ENCODE data around the gene SNRPD3.

The SNRPD3 gene
- total RNA-seq: 28.2 to 86.4 (median 64.0) reads per million in 9 experiments

GRCh38 chr22:24555165-24556039 lies at the start of gene SNRPD3:
Gene SNRPD3 (plus strand): TSS chr22:24555999. CDS start chr22:24557675, 1,676 bp downstream.
- ATAC-seq (replicated peaks): peak; percentile 83
- H3K9me3 Mint-ChIP-seq: no peaks in the 10 kb centered on the region
- H3K36me3 Mint-ChIP-seq (ENCODE audit: insufficient read depth): peaks cover 41% of the 10 kb centered on the region
- H3K27me3 Mint-ChIP-seq: no peaks in the 10 kb centered on the region
- peak within 1 kb of the TSS; percentile 95 to 99 for H3K27ac Mint-ChIP-seq
- peak within 1 kb of the TSS; percentile 98 to 99 for H3K4me3 Mint-ChIP-seq
- peaks cover 53 to 65% of the 10 kb centered on the region in 2 donors for H3K4me1 Mint-ChIP-seq (ENCODE audit: low read depth in 2 of 2)
- peak; percentile 94 to 96 (median 95) for DNase-seq

- Mint-ChIP-seq H3K4me3 (no peak overlapping the region), H3K9me3 (no peaks in the 10 kb centered on the region), H3K4me1 (ENCODE audit: low read depth in 2 of 2) (peaks cover 3 to 10% of the 10 kb centered on the region in 2 donors), H3K27me3 (no peaks in the 10 kb centered on the region), H3K27ac (peak overlapping the region in 1 of 2 donors; percentile 33), H3K36me3 (ENCODE audit: insufficient read depth) (no peaks in the 10 kb centered on the region)
- DNase-seq (no peak), ATAC-seq (replicated peaks) (no peak)
Measured at GRCh38 chr22:24506802-24507438, 48.9 kb upstream of the SNRPD3 start.

GRCh38 chr22:24507716-24508115 lies 48.1 kb upstream of the SNRPD3 start:
- H3K27ac Mint-ChIP-seq: no peak overlapping the region
- peaks cover 3 to 13% of the 10 kb centered on the region in 2 donors for H3K4me1 Mint-ChIP-seq (ENCODE audit: low read depth in 2 of 2)
- no peak for ATAC-seq (replicated peaks)
- H3K36me3 Mint-ChIP-seq (ENCODE audit: insufficient read depth): no peaks in the 10 kb centered on the region
- DNase-seq: no peak
- no peaks in the 10 kb centered on the region for H3K9me3 Mint-ChIP-seq
- no peaks in the 10 kb centered on the region for H3K27me3 Mint-ChIP-seq
- H3K4me3 Mint-ChIP-seq: no peak overlapping the region

- no peak overlapping the region for H3K27ac Mint-ChIP-seq
- no peaks in the 10 kb centered on the region for H3K27me3 Mint-ChIP-seq
- H3K4me1 Mint-ChIP-seq (ENCODE audit: low read depth in 2 of 2): peaks cover 0 to 10% of the 10 kb centered on the region in 2 donors
- peaks cover 3% of the 10 kb centered on the region for H3K36me3 Mint-ChIP-seq (ENCODE audit: insufficient read depth)
- no peaks in the 10 kb centered on the region for H3K9me3 Mint-ChIP-seq
- H3K4me3 Mint-ChIP-seq: no peak overlapping the region
- DNase-seq (no peak), ATAC-seq (replicated peaks) (peak; percentile 31)
Measured at GRCh38 chr22:24510637-24511625, 44.9 kb upstream of the SNRPD3 start.

GRCh38 chr22:24512043-24512442 lies 43.8 kb upstream of the SNRPD3 start:
- DNase-seq (no peak), ATAC-seq (replicated peaks) (no peak)
- peaks cover 0 to 10% of the 10 kb centered on the region in 2 donors for H3K4me1 Mint-ChIP-seq (ENCODE audit: low read depth in 2 of 2)
- H3K9me3 Mint-ChIP-seq: no peaks in the 10 kb centered on the region
- H3K27ac Mint-ChIP-seq: no peak overlapping the region
- H3K4me3 Mint-ChIP-seq: no peak overlapping the region
- no peaks in the 10 kb centered on the region for H3K27me3 Mint-ChIP-seq
- peaks cover 3% of the 10 kb centered on the region for H3K36me3 Mint-ChIP-seq (ENCODE audit: insufficient read depth)

- peaks cover 0 to 10% of the 10 kb centered on the region in 2 donors for H3K4me1 Mint-ChIP-seq (ENCODE audit: low read depth in 2 of 2)
- no peak for DNase-seq
- no peak overlapping the region for H3K4me3 Mint-ChIP-seq
- H3K36me3 Mint-ChIP-seq (ENCODE audit: insufficient read depth): peaks cover 3% of the 10 kb centered on the region
- peak overlapping the region in 1 of 2 donors; percentile 35 for H3K27ac Mint-ChIP-seq
- no peaks in the 10 kb centered on the region for H3K9me3 Mint-ChIP-seq
- no peaks in the 10 kb centered on the region for H3K27me3 Mint-ChIP-seq
- no peak for ATAC-seq (replicated peaks)
Measured at GRCh38 chr22:24513378-24514240, 42.2 kb upstream of the SNRPD3 start.

GRCh38 chr22:24514241-24515026 lies 41.4 kb upstream of the SNRPD3 start:
- Mint-ChIP-seq H3K27me3 (no peaks in the 10 kb centered on the region), H3K4me1 (ENCODE audit: low read depth in 2 of 2) (peaks cover 0 to 10% of the 10 kb centered on the region in 2 donors), H3K4me3 (no peak overlapping the region), H3K36me3 (ENCODE audit: insufficient read depth) (peaks cover 3% of the 10 kb centered on the region), H3K27ac (no peak overlapping the region), H3K9me3 (no peaks in the 10 kb centered on the region)
- no peak for ATAC-seq (replicated peaks)
- DNase-seq: no peak

GRCh38 chr22:24515027-24515338 lies 40.8 kb upstream of the SNRPD3 start:
- Mint-ChIP-seq H3K4me3 (no peak overlapping the region), H3K27me3 (no peaks in the 10 kb centered on the region), H3K27ac (no peak overlapping the region), H3K36me3 (ENCODE audit: insufficient read depth) (peaks cover 3% of the 10 kb centered on the region), H3K4me1 (ENCODE audit: low read depth in 2 of 2) (peaks cover 0 to 10% of the 10 kb centered on the region in 2 donors), H3K9me3 (no peaks in the 10 kb centered on the region)
- DNase-seq (no peak), ATAC-seq (replicated peaks) (no peak)

GRCh38 chr22:24516301-24516737 lies 39.5 kb upstream of the SNRPD3 start:
- no peak for ATAC-seq (replicated peaks)
- H3K4me1 Mint-ChIP-seq (ENCODE audit: low read depth in 2 of 2): peaks cover 0 to 3% of the 10 kb centered on the region in 2 donors
- no peaks in the 10 kb centered on the region for H3K9me3 Mint-ChIP-seq
- no peak overlapping the region for H3K27ac Mint-ChIP-seq
- H3K4me3 Mint-ChIP-seq: no peak overlapping the region
- peaks cover 3% of the 10 kb centered on the region for H3K36me3 Mint-ChIP-seq (ENCODE audit: insufficient read depth)
- no peaks in the 10 kb centered on the region for H3K27me3 Mint-ChIP-seq
- DNase-seq: no peak

GRCh38 chr22:24517446-24517845 lies 38.4 kb upstream of the SNRPD3 start:
- Mint-ChIP-seq H3K27me3 (no peaks in the 10 kb centered on the region), H3K27ac (no peak overlapping the region), H3K4me1 (ENCODE audit: low read depth in 2 of 2) (no peaks in the 10 kb centered on the region), H3K36me3 (ENCODE audit: insufficient read depth) (peaks cover 3% of the 10 kb centered on the region), H3K4me3 (no peak overlapping the region), H3K9me3 (no peaks in the 10 kb centered on the region)
- ATAC-seq (replicated peaks) (no peak), DNase-seq (no peak)

- no peak overlapping the region for H3K27ac Mint-ChIP-seq
- H3K27me3 Mint-ChIP-seq: no peaks in the 10 kb centered on the region
- DNase-seq (no peak), ATAC-seq (replicated peaks) (no peak)
- no peak overlapping the region for H3K4me3 Mint-ChIP-seq
- H3K4me1 Mint-ChIP-seq (ENCODE audit: low read depth in 2 of 2): no peaks in the 10 kb centered on the region
- peaks cover 3% of the 10 kb centered on the region for H3K36me3 Mint-ChIP-seq (ENCODE audit: insufficient read depth)
- H3K9me3 Mint-ChIP-seq: no peaks in the 10 kb centered on the region
Measured at GRCh38 chr22:24518228-24518627, 37.6 kb upstream of the SNRPD3 start.
